GM12891 (cell line): Measurements from ENCODE around the gene STAT5A.

Experiments used
- POLR2A ChIP-seq: IDR thresholded peaks from 2 replicates; pipeline ENCODE4 v1.6.1; 2011; ENCODE audit warnings: low read depth, low read length, control low read depth
- POLR2AphosphoS5 ChIP-seq: IDR thresholded peaks from 2 replicates; pipeline ENCODE4 v1.6.1; 2011; ENCODE audit warnings: low read depth, low read length, control low read depth
- POU2F2 ChIP-seq: IDR thresholded peaks from 2 replicates; pipeline ENCODE4 v1.6.1; 2011; ENCODE audit warnings: low read depth, mild to moderate bottlenecking, control low read depth, low read length, moderate library complexity
- SPI1 ChIP-seq: IDR thresholded peaks from 2 replicates; pipeline ENCODE4 v1.6.1; 2011; ENCODE audit warnings: low read depth, low read length, control low read depth
- TAF1 ChIP-seq: IDR thresholded peaks from 2 replicates; pipeline ENCODE4 v1.6.1; 2011; ENCODE audit warnings: low read depth, low read length, control low read depth

GRCh38 chr17:42283241-42284023 is 4.9 kb upstream of the STAT5A start:
- TF ChIP-seq POLR2AphosphoS5, result no peak
- TF ChIP-seq POLR2A, result no peak
- TF ChIP-seq TAF1, result no peak
- no peak for TF ChIP-seq POU2F2
- no peak for TF ChIP-seq SPI1
